Retinal pigment epithelial cell (primary cell): ENCODE measurements around the gene SLC2A9.

ENCODE experiments used
- DNase-seq: peaks from one replicate; pipeline ENCODE4 v3.0.0-alpha.2; 2010; ENCODE audit warnings: low read depth
- H3K4me3 ChIP-seq: 2 replicates; pipeline ENCODE4 v1.5.1; 2011; ENCODE audit warnings: mild to moderate bottlenecking, low read length, control low read depth, moderate library complexity
- TF ChIP-seq, protein P1 (sequence below): conservative IDR thresholded peaks from 2 replicates; pipeline ENCODE4 v1.5.1; 2011; ENCODE audit warnings: low read depth, low read length, control low read depth, inconsistent platforms

Gene SLC2A9

GRCh38 chr4:10020871-10021652 is at the start of gene SLC2A9:
Gene SLC2A9, minus strand, starts transcription at chr4:10021497. Its CDS starts 68 bp downstream, at chr4:10021429.
- H3K4me3 ChIP-seq, result no peak within 1 kb of the TSS
- TF ChIP-seq, protein P1, sequence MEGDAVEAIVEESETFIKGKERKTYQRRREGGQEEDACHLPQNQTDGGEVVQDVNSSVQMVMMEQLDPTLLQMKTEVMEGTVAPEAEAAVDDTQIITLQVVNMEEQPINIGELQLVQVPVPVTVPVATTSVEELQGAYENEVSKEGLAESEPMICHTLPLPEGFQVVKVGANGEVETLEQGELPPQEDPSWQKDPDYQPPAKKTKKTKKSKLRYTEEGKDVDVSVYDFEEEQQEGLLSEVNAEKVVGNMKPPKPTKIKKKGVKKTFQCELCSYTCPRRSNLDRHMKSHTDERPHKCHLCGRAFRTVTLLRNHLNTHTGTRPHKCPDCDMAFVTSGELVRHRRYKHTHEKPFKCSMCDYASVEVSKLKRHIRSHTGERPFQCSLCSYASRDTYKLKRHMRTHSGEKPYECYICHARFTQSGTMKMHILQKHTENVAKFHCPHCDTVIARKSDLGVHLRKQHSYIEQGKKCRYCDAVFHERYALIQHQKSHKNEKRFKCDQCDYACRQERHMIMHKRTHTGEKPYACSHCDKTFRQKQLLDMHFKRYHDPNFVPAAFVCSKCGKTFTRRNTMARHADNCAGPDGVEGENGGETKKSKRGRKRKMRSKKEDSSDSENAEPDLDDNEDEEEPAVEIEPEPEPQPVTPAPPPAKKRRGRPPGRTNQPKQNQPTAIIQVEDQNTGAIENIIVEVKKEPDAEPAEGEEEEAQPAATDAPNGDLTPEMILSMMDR, result no peak
- DNase-seq, result no peak

GRCh38 chr4:10069075-10069642 is 47.9 kb upstream of the SLC2A9 start:
- TF ChIP-seq, protein P1, result no peak
- no peak for DNase-seq
- no peak overlapping the region for H3K4me3 ChIP-seq

GRCh38 chr4:10066670-10067651 is 45.7 kb upstream of the SLC2A9 start:
- DNase-seq, result no peak

DNA sequence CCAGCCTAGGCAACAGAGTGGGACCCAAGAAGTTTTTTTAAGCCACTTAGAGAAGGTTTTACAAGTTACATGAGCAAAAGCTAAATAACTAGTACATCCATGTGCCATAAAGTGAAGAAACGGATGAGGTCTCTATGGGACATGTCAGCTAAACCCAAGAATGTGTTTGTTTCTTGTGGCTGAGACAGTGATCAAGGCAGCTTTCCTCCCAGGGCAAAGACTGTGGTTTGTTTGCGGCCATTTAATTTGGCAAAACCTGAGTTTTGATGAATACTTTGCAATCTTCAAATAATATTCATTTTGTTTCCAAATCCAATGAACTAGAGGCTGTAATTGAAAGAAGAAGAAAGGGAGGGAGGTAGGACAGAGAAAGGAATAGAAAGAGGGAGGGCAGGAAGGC is 44.9 kb upstream of the SLC2A9 start:
- no peak overlapping the region for H3K4me3 ChIP-seq
- TF ChIP-seq, protein P1, result no peak
- DNase-seq, result no peak

More at GRCh38 chr4:10066670-10067651, 45.7 kb upstream of the SLC2A9 start:
- TF ChIP-seq, protein P1, result no peak
- H3K4me3 ChIP-seq, result no peak overlapping the region

- peak; percentile 37 for DNase-seq
- TF ChIP-seq, protein P1, result peak; percentile 81
Observed at GRCh38 chr4:10063544-10064300, 42.4 kb upstream of the SLC2A9 start.

GRCh38 chr4:10061650-10062415 is 40.5 kb upstream of the SLC2A9 start:
- no peak for DNase-seq
- TF ChIP-seq, protein P1, result no peak
- no peak overlapping the region for H3K4me3 ChIP-seq

More at GRCh38 chr4:10063544-10064300, 42.4 kb upstream of the SLC2A9 start:
- H3K4me3 ChIP-seq, result no peak overlapping the region
